ENCODE data around the gene MS4A10.

- TF ChIP-seq, protein P1, sequence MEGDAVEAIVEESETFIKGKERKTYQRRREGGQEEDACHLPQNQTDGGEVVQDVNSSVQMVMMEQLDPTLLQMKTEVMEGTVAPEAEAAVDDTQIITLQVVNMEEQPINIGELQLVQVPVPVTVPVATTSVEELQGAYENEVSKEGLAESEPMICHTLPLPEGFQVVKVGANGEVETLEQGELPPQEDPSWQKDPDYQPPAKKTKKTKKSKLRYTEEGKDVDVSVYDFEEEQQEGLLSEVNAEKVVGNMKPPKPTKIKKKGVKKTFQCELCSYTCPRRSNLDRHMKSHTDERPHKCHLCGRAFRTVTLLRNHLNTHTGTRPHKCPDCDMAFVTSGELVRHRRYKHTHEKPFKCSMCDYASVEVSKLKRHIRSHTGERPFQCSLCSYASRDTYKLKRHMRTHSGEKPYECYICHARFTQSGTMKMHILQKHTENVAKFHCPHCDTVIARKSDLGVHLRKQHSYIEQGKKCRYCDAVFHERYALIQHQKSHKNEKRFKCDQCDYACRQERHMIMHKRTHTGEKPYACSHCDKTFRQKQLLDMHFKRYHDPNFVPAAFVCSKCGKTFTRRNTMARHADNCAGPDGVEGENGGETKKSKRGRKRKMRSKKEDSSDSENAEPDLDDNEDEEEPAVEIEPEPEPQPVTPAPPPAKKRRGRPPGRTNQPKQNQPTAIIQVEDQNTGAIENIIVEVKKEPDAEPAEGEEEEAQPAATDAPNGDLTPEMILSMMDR (IDR thresholded peaks at IDR 0.05), result no peak
- TF ChIP-seq EZH2 (IDR thresholded peaks at IDR 0.05; ENCODE audit: borderline replicate concordance, insufficient read depth, low read depth, low read length, poor library complexity, severe bottlenecking), result no peak
Measured at GRCh38 chr11:60786811-60787567, 1.9 kb downstream of the MS4A10 start.

Data from B cell (primary cell).